Measurements from ENCODE around the gene PPIAL4G.
A peak's percentile ranks its signal among the peaks of the same experiment; 100 is the strongest.
"Not testable (repeated sequence)": the region's sequence is repeated elsewhere in the genome, so short reads cannot be mapped to it uniquely, and the experiment has no call there.

The PPIAL4G gene

GRCh38 chr1:148483029-148483428, at the start of gene PPIAL4G:
Gene PPIAL4G, minus strand, starts transcription at chr1:148483302. Its CDS starts 50 bp downstream, at chr1:148483252.
- not testable (repeated sequence) for DNase-seq

DNA sequence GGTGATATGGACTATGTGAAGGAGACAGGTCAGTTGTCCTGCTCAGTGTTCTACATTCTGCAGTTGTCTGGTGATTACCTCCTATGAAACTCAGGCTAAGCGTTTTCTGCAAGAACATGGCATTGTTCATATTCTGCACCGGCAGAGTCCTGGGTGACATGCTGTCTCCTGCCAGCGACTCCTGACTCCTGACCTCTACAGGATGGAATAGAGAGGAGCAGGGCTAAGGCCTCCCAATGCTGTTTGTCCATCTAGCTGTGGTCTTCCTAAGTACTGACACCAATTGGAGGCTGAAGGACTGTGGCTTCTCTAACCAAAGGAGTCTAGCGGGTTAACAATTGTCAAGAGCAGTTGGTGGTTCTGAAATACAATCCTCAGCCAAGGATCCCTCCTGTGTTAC, 49.1 kb upstream of the PPIAL4G start:
- not testable (repeated sequence) for DNase-seq

GRCh38 chr1:148529101-148529567, 46.0 kb upstream of the PPIAL4G start:
- DNase-seq = peak; percentile 80

- DNase-seq = not testable (repeated sequence)
Measured at GRCh38 chr1:148528591-148528990, 45.5 kb upstream of the PPIAL4G start.

DNA sequence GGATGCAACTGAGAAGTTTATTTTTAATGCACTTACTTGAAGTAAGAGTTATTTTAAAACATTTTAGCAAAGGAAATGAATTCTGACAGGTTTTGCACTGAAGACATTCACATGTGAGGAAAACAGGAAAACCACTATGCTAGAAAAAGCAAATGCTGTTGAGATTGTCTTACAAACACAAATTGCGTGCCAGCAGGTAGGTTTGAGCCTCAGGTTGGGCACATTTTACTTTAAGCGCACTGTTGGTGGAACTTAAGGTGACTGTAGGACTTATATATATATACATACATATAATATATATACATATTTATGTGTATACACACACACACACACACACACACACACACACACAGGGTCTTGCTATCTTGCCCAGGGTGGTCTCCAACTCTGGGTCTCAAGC, 43.5 kb upstream of the PPIAL4G start:
- peak; percentile 48 for DNase-seq

DNA sequence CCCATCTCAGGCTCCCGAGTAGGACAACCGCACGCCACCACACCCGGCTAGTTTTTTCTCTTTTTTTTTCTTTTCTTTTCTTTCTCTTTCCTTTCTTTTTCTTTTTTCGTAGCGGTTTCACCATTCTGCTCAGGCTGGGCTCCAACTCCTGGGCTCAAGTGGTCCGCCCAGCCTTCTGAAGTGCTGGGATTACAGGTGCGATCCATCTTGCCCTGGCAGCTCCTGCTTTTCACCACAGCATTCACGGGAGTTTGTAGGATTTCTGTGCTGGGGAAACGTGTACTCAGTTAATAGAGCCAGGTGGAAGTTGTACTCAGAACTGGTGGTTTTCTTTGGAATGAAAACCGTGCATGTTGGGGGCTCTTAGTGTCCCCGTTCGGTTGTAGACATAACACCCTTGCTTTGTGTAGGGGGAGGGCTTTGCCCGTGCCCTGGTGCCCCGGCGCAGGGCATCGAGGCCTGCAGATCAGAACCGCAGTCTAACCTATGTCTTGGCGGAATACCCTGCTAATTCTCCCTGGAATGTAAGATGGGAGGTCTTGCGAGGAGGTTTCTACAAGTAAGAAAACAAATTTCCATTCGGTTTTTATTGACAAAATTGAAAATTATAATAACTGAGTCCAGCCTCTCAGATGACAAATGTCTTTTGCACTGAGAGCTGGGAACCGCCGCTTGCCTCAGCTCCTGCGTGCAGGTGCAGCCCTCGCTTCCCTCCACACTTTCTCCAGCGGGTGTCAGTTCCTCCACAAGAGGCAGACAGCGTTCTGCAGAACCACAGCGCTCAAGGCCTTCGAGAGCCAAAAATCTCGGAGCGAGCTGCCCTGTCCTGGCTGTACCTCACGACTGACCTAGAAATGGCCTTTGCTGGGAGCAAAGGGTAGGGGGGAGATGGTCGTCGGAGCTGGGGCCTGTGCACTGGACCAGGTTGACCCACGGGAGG, 40.4 kb upstream of the PPIAL4G start:
- peak; percentile 42 for DNase-seq

DNA sequence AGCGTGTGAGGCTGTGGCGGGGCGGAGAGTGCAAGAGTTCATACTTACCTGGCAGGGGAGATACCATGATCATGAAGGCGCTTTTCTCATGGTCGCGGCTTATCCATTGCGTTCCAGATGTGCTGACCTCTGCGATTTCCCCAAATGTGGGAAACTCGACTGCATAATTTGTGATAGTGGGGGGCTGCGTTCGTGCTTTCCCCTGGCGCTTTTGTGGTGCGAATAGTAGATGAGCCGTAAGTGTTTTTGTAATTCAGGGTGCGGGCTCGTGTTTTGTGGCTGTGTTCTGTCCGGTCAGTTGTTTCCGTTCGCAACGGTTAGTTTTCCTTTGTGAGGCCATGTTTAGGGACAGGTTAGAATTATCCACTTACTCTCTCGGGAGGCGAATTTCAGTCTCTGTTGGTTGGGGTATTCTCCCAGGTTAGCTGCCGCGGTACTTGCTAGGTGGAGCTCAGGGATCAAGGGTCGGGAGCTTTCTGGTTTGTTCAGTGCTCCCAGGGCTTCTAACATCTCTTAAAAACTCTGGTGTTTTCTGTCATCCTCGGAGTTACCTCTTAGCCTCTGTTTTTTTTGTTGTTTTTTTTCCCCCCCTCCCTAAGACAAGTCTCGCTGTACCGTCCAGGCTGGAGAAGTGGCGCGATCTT, 39.6 kb upstream of the PPIAL4G start:
- peak; percentile 96 for DNase-seq

GRCh38 chr1:148522072-148522471, 39.0 kb upstream of the PPIAL4G start:
- DNase-seq = peak; percentile 92

- peak; percentile 16 for DNase-seq
Measured at GRCh38 chr1:148514310-148514709, 31.2 kb upstream of the PPIAL4G start.

DNA sequence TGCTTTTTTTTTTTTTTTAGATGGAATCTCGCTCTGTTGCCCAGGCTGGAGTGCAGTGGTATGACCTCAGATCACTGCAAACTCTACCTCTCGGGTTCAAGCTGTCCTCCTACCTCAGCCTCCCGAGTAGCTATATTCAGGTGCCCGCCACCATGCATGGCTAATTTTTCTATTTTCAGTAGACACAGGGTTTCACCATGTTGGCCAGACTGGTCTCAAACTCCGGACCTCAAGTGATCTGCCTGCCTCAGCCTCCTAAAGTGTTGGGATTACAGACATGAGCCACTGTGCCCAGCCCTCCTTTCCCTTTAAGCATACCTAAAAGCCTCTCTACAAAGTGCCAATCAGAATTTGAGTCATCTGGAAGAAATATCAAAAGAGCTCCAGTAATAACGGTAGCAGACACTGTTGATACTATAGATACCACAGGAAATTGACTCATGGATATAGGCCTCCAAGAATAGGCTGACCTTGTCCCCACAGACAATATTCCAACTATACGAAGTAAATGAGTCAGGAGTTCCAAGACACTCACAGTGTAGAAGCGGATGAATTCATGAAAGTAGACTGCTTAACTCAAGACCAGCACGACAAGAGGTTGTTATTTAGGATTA, 29.6 kb upstream of the PPIAL4G start:
- not testable (repeated sequence) for DNase-seq

GRCh38 chr1:148493933-148494332, 10.8 kb upstream of the PPIAL4G start:
- DNase-seq = not testable (repeated sequence)

DNA sequence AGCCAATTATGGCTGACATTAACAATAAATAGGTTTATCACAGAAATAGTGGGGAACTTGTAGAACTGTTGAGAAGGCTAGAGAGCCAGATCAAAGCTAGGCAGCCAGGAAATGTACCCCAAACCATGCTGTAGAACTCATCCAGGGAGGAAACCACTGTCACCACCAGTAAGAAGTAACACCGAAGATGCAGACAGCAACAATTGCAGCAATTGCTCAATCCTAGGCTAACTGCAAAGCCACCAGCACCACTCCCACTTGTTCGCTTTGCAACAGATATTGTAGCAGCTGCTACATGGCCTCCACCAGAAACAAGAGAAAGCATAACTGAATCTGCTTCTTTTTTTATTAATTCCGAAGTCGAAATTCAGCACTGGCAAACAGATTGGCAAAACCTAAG, 2.0 kb downstream of the PPIAL4G start:
- peak; percentile 69 for DNase-seq

- DNase-seq = not testable (repeated sequence)
Measured at GRCh38 chr1:148459694-148460093, 23.4 kb downstream of the PPIAL4G start.

- peak; percentile 63 for DNase-seq
Measured at GRCh38 chr1:148458901-148459581, 24.1 kb downstream of the PPIAL4G start.

DNA sequence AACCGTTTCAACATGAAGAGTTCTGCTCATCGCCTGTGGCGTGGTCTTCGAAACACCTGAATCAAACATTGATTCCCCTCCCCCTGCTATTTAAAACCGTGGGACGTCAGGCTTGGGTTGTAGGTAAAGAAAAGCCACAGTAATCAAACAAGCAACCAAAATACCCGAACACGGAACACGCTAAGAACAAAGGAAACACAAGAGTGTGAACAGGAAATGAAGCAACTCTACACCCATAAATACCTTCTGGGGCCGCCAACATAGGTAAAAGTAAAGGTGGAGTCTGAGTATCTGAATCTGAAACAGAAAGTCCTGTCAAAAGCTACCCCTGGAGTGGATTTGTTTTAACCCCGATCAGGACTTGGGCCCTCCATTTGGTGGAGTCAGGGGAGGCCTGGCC, 24.7 kb downstream of the PPIAL4G start:
- peak; percentile 92 for DNase-seq

DNA sequence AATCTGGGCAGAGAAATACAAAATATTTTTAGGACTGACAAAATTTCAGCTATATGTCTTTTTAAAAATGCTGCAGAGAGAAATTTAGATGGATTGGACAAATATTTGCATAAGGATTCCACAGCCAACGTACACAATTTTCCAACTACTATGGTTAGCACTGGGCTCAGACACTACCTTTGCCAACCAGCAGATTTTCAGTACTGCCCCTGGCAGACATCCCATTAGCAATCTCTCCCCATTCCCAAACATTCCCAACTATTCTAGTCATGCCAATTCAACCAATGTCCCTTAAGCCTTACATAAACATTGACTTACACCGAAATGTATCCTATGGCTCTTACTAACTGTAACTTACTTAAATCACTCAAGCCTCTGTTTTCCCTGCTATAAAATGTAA, 30.3 kb downstream of the PPIAL4G start:
- DNase-seq = not testable (repeated sequence)

GRCh38 chr1:148439654-148440325, 43.3 kb downstream of the PPIAL4G start:
- not testable (repeated sequence) for DNase-seq

GRCh38 chr1:148435406-148435805, 47.7 kb downstream of the PPIAL4G start:
- DNase-seq = no peak

GRCh38 chr1:148434832-148435231, 48.3 kb downstream of the PPIAL4G start:
- DNase-seq = no peak

- not testable (repeated sequence) for DNase-seq
Measured at GRCh38 chr1:148432916-148433317, 50.2 kb downstream of the PPIAL4G start.
